HL-60/S4 treated with phorbol 12-myristate 13-acetate at 8.2 ng/mL for 4 days and 3 days (cell line): ENCODE results near the gene DNAJC13.

Source experiments
- in situ Hi-C: fragments of 300-500 bp; cut with MboI; formaldehyde crosslinking; loops from 2 replicates; pipeline ENCODE4 v1.15.0; 2022; ENCODE audit warnings: low sequenced_read_pairs

DNAJC13 gene

DNA sequence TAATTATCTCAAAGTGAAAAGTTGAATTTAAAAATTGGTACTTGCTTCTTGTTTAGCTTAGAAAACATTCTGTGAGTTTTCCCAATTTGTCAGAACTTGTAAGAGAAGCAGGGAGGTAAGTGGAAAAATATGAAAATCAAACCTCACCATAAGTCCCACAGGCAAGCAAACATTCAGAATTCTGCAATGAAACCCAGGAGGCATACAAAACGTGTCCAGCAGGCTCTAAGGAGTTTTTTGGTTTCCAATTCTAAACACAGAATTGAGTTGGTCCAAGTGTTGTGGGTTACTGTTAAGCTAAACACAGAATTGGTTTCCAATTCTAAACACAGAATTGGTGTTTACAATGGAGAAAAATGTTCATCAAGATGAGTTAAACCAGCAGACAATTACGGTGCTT lies 152.7 kb downstream of the DNAJC13 start:
- in situ Hi-C loops: no loop called here

DNA sequence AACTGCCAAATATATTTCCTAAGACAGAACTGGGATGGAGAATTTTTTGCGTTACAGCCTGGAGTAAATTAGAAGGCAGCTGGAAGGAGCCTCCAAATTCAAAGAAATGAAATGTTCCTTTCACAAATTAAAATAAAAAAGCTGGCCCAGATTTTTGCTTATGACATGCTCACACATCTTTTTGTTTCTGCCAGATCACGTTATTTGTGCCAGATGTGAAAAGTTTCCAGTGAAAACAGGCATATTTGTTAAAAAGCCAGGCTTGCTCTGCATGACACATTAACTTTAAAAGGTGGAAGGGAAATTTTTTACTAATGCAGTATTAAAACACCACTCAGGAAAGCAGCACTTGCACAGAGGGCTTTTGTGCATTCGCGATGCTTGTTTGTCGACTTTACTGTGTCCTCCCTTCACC lies 156.5 kb downstream of the DNAJC13 start:
- in situ Hi-C loops: no loop called here

DNA sequence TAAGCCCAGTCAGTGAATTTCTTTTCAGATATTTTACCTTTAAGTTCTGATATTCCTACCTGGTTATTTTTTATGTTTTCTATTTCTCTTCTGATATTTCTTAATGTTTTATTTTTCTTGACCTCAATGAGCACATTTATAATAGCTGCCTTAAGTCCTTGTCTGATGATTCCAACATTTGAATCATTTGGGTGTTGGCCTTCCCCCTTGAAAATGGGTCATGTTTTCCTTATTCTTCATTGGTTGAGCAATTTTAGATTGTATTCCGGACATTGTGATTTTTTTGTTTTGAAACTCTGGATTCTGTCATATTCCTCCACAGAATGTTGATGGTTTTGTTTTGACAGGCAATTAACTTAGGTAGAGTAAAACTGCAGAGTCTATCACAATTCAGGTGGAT lies 170.1 kb downstream of the DNAJC13 start:
- in situ Hi-C loops: no loop called here
